CD4-positive, alpha-beta T cell treated with Interleukin-12 subunit alpha and Interleukin-12 subunit beta, for 1 hour (primary cell): ENCODE measurements around the gene CFAP299.
"Not testable (repeated sequence)": the region's sequence is repeated elsewhere in the genome, so short reads cannot be mapped to it uniquely, and the experiment has no call there.

ENCODE experiments used
- DNase-seq: peaks from one replicate; pipeline ENCODE4 v3.0.0-alpha.2; 2020

Gene CFAP299

GRCh38 chr4:80613470-80613869 is 277.9 kb downstream of the CFAP299 start:
- DNase-seq = no peak

GRCh38 chr4:80614319-80614718 is 278.8 kb downstream of the CFAP299 start:
- DNase-seq = no peak

GRCh38 chr4:80615099-80615498 is 279.6 kb downstream of the CFAP299 start:
- no peak for DNase-seq

GRCh38 chr4:80619070-80619674 is 283.6 kb downstream of the CFAP299 start:
- DNase-seq = no peak

DNA sequence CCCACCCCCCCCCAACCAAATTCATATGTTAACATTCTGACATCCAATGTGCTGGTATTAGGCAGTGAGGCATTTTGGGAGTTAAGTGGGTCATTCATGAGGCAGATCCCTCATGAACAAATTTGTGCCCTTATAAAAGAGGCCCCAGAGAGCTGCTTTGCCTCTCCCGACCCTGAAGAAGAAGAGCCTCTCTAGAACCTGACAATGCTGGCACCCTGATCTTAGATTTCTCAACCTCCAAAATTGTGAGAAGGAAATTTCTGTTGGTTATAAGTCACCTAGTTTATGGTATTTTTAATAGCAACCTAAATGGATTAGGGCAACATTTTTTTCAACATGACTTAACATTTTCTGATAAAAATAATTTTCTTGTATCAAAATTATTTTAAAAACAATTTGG is 296.3 kb downstream of the CFAP299 start:
- no peak for DNase-seq

- no peak for DNase-seq
These were observed 301.7 kb downstream of the CFAP299 start for GRCh38 chr4:80637190-80637589.

- DNase-seq = no peak
These were observed 310.5 kb downstream of the CFAP299 start for GRCh38 chr4:80646061-80646460.

- no peak for DNase-seq
These were observed 320.1 kb downstream of the CFAP299 start for GRCh38 chr4:80655662-80656061.

DNA sequence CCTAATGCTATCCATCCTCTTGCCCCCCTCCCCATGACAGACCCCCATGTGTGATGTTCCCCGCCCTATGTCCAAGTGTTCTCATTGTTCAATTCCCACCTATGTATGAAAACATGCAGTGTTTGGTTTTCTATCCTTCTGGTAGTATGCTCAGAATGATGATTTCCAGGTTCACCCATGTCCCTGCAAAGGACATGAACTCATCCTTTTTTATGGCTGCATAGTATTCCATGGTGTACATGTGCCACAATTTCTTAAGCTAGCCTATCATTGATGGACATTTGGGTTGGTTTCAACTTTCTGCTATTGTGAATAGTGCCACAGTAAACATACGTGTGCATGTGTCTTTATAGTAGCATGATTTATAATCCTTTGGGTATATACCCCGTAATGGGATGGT is 334.6 kb downstream of the CFAP299 start:
- not testable (repeated sequence) for DNase-seq

- no peak for DNase-seq
These were observed 342.9 kb downstream of the CFAP299 start for GRCh38 chr4:80678413-80678812.

DNA sequence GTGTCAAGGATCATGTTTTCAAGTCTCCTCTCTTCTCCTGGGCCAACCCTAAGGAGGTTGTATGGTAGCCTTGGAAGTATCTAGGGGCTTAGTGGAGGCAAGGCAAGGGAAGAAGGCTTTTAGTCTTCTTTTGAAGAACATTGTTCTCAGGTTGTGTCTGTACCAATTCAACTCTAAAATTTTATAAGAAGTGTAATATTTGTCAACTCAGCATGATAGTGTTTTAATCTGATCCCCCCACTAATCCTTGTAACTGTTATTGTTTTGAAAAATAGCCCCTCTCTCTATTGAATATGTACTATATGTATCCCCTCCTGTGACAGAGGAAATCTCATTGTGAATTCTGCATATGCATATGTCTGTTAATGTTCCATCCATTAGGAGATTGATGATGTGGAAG is 345.4 kb downstream of the CFAP299 start:
- no peak for DNase-seq

GRCh38 chr4:80685214-80685613 is 349.7 kb downstream of the CFAP299 start:
- no peak for DNase-seq

- DNase-seq = not testable (repeated sequence)
These were observed 352.2 kb downstream of the CFAP299 start for GRCh38 chr4:80687736-80688135.

- no peak for DNase-seq
These were observed 358.6 kb downstream of the CFAP299 start for GRCh38 chr4:80694171-80694570.

- no peak for DNase-seq
These were observed 369.8 kb downstream of the CFAP299 start for GRCh38 chr4:80705311-80705710.

DNA sequence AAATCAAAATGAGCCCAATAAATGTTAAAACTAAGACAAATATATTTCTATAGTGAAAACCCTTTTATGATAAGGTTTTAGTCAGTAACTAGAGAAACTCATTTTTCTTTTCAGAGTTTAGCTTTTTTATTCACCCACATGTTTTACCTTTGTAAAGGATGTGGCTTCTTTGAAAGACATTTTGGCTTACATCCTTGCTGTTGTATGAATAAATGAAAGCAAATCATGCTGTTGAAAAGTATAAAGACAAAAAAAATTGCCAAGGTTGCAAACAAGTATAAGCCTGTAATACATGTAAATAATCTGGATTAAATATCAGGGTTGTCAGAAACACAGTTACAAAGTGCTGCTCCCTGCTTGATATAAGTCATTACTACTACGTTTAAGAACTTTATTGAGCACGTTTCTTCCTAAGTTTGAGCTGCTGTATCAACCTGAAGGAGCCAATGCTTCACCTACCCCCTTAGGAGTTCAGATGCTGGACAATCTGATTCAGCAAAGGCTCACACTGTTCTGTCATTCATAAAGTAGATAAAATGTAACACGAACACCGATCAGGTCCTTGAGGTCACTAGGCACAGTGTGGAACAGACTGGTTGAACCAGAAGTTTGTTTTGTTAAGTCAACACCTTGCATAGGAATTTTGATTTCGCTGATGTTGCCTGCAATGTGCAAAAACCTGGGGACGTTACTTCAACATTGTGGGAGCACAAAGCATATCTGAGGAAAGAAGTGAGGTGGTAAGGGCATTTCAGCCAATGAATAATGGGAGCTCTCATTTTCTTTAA is 373.7 kb downstream of the CFAP299 start:
- DNase-seq = no peak

DNA sequence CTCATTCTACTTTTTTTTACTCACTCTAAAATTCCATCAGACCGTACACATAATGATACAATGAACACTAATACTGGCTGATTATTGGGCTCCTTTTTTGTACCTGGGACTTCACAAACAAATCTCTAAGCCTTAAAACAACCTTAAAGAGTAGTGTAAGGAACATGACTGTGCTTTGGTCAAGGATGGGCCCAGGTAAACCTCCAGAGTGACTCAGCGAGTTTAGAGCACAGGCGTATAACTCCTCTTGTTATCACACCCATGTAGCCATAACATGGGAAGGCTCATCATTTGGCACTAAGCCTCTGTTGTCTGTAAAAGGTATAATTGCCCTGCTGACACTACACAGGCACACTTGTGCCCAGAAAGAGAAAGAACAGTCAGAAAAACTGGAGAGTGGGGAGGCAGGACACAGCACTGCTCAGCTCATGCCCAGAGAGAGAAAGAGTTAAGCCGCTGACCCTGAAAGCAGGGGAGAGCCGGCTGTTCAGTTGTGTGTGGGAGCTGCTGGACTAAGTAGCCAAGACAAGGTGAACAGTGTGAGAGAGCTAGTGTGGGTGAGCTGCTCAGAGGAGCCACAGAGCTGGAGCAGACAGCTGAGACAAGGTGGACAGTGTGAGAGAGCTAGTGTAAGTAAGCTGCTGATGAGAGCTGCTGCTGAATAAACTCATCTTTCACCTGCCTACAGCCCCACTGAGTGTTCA is 375.4 kb downstream of the CFAP299 start:
- no peak for DNase-seq

DNA sequence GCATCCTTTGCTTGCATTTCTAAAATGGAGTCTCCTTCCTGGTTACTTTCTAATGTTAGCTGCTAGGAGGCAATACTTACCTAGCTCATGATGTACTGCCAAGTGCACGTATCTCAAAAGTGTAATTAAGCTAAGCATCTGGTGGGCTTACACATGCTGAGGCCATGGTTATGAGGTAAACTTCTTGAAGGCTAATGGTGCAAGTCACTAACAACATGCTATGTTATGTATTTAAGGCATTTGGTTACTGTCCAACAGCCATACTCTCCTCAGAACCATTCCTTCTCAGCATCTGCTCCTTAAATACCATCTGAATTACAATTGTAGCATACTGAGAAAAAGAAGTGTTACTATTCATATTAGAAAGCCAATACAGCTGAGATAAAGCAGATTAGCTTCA is 376.4 kb downstream of the CFAP299 start:
- no peak for DNase-seq

GRCh38 chr4:80713409-80713808 is 377.9 kb downstream of the CFAP299 start:
- no peak for DNase-seq

DNA sequence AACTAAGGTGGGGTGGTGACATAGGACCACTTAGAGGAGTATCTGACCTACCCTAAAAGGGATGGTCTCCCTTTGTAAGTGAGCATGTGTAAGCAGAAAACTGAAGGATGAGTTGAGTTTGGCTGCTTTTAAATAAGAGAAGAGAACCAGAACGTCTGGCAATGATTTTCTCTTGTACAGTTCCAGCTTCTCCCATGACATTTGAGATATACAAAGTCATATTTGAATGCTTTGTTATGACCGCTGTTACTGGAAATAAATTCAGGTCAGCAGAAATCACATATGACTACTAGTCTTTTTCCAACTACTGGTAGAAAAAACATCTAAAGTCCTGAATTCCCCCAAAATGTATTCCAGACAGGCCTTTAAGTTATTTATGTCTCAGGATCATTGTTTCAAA is 381.7 kb downstream of the CFAP299 start:
- DNase-seq = no peak

GRCh38 chr4:80726471-80726870 is 390.9 kb downstream of the CFAP299 start:
- no peak for DNase-seq

GRCh38 chr4:80730158-80730557 is 394.6 kb downstream of the CFAP299 start:
- no peak for DNase-seq

DNA sequence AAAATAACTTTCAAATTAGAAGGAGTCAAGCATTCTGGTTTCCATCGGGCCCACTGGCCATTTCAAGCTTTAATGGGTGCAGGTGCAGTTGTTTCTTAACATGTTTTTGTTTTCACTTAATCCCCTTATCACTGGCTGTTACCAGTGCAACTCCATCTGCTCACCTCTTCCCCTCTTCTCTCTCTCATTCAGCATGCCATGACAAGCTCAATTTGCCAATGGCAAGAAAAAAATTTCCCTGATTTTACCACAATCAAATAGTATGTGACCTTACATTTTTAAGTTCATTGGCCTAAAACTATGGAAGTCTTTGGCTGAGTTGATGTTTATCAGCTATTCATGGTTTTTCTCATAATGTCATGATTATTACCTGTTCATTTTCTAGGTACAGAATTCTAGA is 395.9 kb downstream of the CFAP299 start:
- DNase-seq = no peak

GRCh38 chr4:80732010-80732409 is 396.5 kb downstream of the CFAP299 start:
- no peak for DNase-seq
